Bronchial epithelial cell (primary cell): ENCODE data around the gene ANO4. TPM values are rescaled to one million over a fixed set of nuclear protein-coding genes. Genes with fewer than 3 reads are reported as not detected.
"Not testable (repeated sequence)": the region's sequence is repeated elsewhere in the genome, so short reads cannot be mapped to it uniquely, and the experiment has no call there.

Source experiments
- DNase-seq: peaks from one replicate; pipeline ENCODE4 v3.0.0-alpha.2; 2010; ENCODE audit warnings: low read depth
- FAIRE-seq: peaks from 2 replicates; lab custom pipeline; 2011; peaks lifted over from hg19 to GRCh38; lab: Jason Lieb, UNC
- H3K27me3 ChIP-seq: 2 replicates; pipeline ENCODE4 v1.5.1; 2011; ENCODE audit warnings: low read length; ENCODE audit not compliant: control insufficient read depth, insufficient read depth
- H3K36me3 ChIP-seq: 2 replicates; pipeline ENCODE4 v1.5.1; 2011; ENCODE audit warnings: low read length; ENCODE audit not compliant: control insufficient read depth, insufficient read depth
- H3K4me3 ChIP-seq: 2 replicates; pipeline ENCODE4 v1.5.1; 2011; ENCODE audit warnings: mild to moderate bottlenecking, low read depth, low read length, control low read depth
- CTCF ChIP-seq: IDR thresholded peaks from 2 replicates; pipeline ENCODE4 v1.5.1; 2011; ENCODE audit warnings: mild to moderate bottlenecking, moderate library complexity, low read length, control low read depth, inconsistent platforms; ENCODE audit not compliant: insufficient read depth, severe bottlenecking
- total RNA-seq: library from RNA; depleted of rRNA; stranded (reverse); fragments of >200 nt; gene quantifications from 2 replicates; pipeline ENCODE4 v1.2.1, GENCODE V29; 2014

Gene ANO4
- total RNA-seq, 1 donor from 2014 or later = 2.4 TPM

- H3K27me3 ChIP-seq = no peaks in the 10 kb centered on the region
- H3K4me3 ChIP-seq = no peak overlapping the region
- H3K36me3 ChIP-seq = no peaks in the 10 kb centered on the region
- no peak for FAIRE-seq
- TF ChIP-seq CTCF = no peak
- DNase-seq = no peak
Measured at GRCh38 chr12:101089271-101089670, 294.7 kb downstream of the ANO4 start.

- H3K27me3 ChIP-seq, FAIRE-seq, H3K36me3 ChIP-seq, DNase-seq, H3K4me3 ChIP-seq: not testable (repeated sequence)
Measured at GRCh38 chr12:101090222-101090621, 295.6 kb downstream of the ANO4 start.

- no peak for DNase-seq
- Histone ChIP-seq H3K36me3 (no peaks in the 10 kb centered on the region), H3K4me3 (no peak overlapping the region), H3K27me3 (no peaks in the 10 kb centered on the region)
- FAIRE-seq = no peak
- TF ChIP-seq CTCF = no peak
Measured at GRCh38 chr12:101097829-101098580, 303.4 kb downstream of the ANO4 start.

- H3K27me3 ChIP-seq = no peaks in the 10 kb centered on the region
- no peaks in the 10 kb centered on the region for H3K36me3 ChIP-seq
- DNase-seq (no peak), FAIRE-seq (no peak)
- no peak for TF ChIP-seq CTCF
- H3K4me3 ChIP-seq = no peak overlapping the region
Measured at GRCh38 chr12:101107032-101107763, 312.6 kb downstream of the ANO4 start.

- no peak for DNase-seq
- Histone ChIP-seq H3K36me3 (no peaks in the 10 kb centered on the region), H3K4me3 (no peak overlapping the region), H3K27me3 (no peaks in the 10 kb centered on the region)
- TF ChIP-seq CTCF = no peak
- no peak for FAIRE-seq
Measured at GRCh38 chr12:101108130-101108529, 313.6 kb downstream of the ANO4 start.

GRCh38 chr12:101110866-101111265, 316.3 kb downstream of the ANO4 start:
- no peak for TF ChIP-seq CTCF
- no peaks in the 10 kb centered on the region for H3K27me3 ChIP-seq
- DNase-seq (no peak), FAIRE-seq (no peak)
- no peaks in the 10 kb centered on the region for H3K36me3 ChIP-seq
- no peak overlapping the region for H3K4me3 ChIP-seq
